ENCODE measurements around the gene PRKN.

GRCh38 chr6:161828355-161828754 lies 899.2 kb downstream of the PRKN start:
- TF ChIP-seq CTCF (IDR thresholded peaks at IDR 0.05) = no peak
- no peak for TF ChIP-seq POLR2A (IDR thresholded peaks at IDR 0.05)
- TF ChIP-seq EP300 (IDR thresholded peaks at IDR 0.05; ENCODE audit: low read depth) = no peak
